Upper lobe of left lung (tissue), 4 donors: Measurements from ENCODE around the gene RIT2.

ENCODE experiments used
- CTCF ChIP-seq, 6 experiments: fragments of 450-650 bp in 4 of 6; fragments of 200-600 bp in 2 of 6; sonication (generic) in 2 of 6; IDR thresholded peaks; one replicate each; pipeline ENCODE4 v1.5.1; 2016 to 2019; ENCODE audit warnings: antibody characterized with exemption in 6 of 6
- POLR2A ChIP-seq, 4 donors: fragments of 450-650 bp; IDR thresholded peaks; one replicate each; pipeline ENCODE4 v1.5.1; 2016 to 2017; ENCODE audit warnings: antibody characterized with exemption in 4 of 4, mild to moderate bottlenecking in 2 of 4
- POLR2AphosphoS5 ChIP-seq, 2 donors: sonication (generic); formaldehyde crosslinking; IDR thresholded peaks; one replicate each; pipeline ENCODE4 v1.5.1; 2017; ENCODE audit warnings: antibody characterized with exemption in 2 of 2

DNA sequence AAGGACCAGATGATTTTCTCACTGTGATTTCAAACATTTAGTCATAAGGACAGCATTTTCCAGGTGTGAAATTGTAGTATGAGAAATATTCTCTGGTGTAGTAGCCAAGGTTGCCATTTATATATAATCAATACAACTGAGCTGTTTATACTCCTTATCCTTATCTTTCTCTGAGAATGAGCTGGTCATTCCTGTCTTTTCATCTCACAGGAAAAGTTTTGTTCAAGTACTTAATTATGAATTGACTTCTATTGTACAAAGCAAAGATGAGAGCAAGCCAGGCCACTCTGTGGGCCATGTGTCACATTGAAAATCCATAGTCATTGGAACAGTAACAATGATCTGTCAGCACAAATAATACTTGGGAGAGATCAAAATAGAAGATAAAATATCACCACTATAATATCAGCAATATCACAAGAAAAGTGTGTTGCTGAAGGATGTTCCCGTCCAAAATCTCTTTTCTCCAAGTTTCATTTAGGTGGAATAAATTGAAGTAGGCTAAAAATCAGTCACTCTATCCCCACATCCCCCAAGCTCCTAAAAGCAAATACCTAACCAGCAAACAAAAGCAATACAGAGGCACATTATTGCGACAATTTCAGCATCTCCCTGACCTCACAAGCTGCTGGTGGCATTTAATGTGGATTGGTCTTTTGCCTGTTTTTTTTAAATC, 2.1 kb downstream of the RIT2 start:
- TF ChIP-seq POLR2A (IDR thresholded peaks at IDR 0.05) (no peak), CTCF (IDR thresholded peaks at IDR 0.05) (no peak), POLR2AphosphoS5 (IDR thresholded peaks at IDR 0.05) (no peak)
